Tibial nerve (tissue), 4 donors: Measurements from ENCODE around the gene UTF1.

ENCODE experiments used
- CTCF ChIP-seq, 5 experiments: fragments of 200-600 bp in 3 of 5; fragments of 450-650 bp in 2 of 5; sonication (generic) in 3 of 5; IDR thresholded peaks; one replicate each; pipeline ENCODE4 v1.5.1; 2016 to 2019; ENCODE audit warnings: antibody characterized with exemption in 5 of 5, mild to moderate bottlenecking in 3 of 5, moderate library complexity in 2 of 5
- EP300 ChIP-seq, 2 donors: sonication (generic); formaldehyde crosslinking; IDR thresholded peaks; one replicate each; pipeline ENCODE4 v1.6.1; 2017; ENCODE audit warnings: antibody characterized with exemption in 2 of 2, mild to moderate bottlenecking in 1 of 2
- POLR2A ChIP-seq, 2 donors: fragments of 450-650 bp; IDR thresholded peaks; one replicate each; pipeline ENCODE4 v1.6.1; 2017; ENCODE audit warnings: antibody characterized with exemption in 2 of 2, mild to moderate bottlenecking in 2 of 2, moderate library complexity in 2 of 2

GRCh38 chr10:133211959-133212852, 17.8 kb upstream of the UTF1 start:
- TF ChIP-seq POLR2A (IDR thresholded peaks at IDR 0.05), result no peak
- no peak for TF ChIP-seq CTCF (IDR thresholded peaks at IDR 0.05)
- TF ChIP-seq EP300 (IDR thresholded peaks at IDR 0.05), result no peak
